ENCODE results near the gene FBN1.

- TF ChIP-seq CTCF (IDR thresholded peaks at IDR 0.05) (no peak), POLR2A (IDR thresholded peaks at IDR 0.05) (no peak)
Observed at GRCh38 chr15:48553559-48553958, 92.0 kb downstream of the FBN1 start.

All from thyroid gland (tissue), 4 donors.